AG04450 (cell line): Measurements from ENCODE around the gene SV2C. TPM values are rescaled to one million over a fixed set of nuclear protein-coding genes. Genes with fewer than 3 reads are reported as not detected.

Experiments used
- CTCF ChIA-PET: fragments of 300-600, 350-600 bp; formaldehyde crosslinking; extraction: SDS; loops from one replicate; lab custom pipeline; 2022; ENCODE audit warnings: antibody characterized with exemption, inconsistent platforms; lab: Charles Lee
- POLR2A ChIA-PET: fragments of 350-600 bp; formaldehyde crosslinking; extraction: SDS; loops from one replicate; lab custom pipeline; 2021; ENCODE audit warnings: antibody characterized with exemption, inconsistent platforms; lab: Yijun Ruan, JAX
- DNase-seq: peaks from one replicate; pipeline ENCODE4 v3.0.0-alpha.2; 2011; ENCODE audit warnings: low read depth, low spot score
- H3K27ac ChIP-seq: one replicate; pipeline ENCODE4 v1.5.1; 2012; ENCODE audit warnings: low read depth, low read length, control low read depth
- H3K27me3 ChIP-seq: one replicate; pipeline ENCODE4 v1.6.0; 2012; ENCODE audit warnings: low read length; ENCODE audit not compliant: control insufficient read depth, insufficient read depth
- H3K4me3 ChIP-seq: 2 replicates; pipeline ENCODE4 v1.5.1; 2011; ENCODE audit warnings: mild to moderate bottlenecking, low read depth, low read length, control low read depth
- H3K9me3 ChIP-seq: 2 replicates; pipeline ENCODE4 v1.5.1; 2012; ENCODE audit warnings: low read length; ENCODE audit not compliant: control insufficient read depth, insufficient read depth
- CTCF ChIP-seq: IDR thresholded peaks from 2 replicates; pipeline ENCODE4 v1.5.1; 2011; ENCODE audit warnings: low read depth, low read length, control low read depth, inconsistent platforms
- polyA plus RNA-seq: library from polyadenylated mRNA; depleted of rRNA; stranded (reverse); fragments of >200 nt; gene quantifications from 2 replicates; pipeline ENCODE4 v1.2.3, GENCODE V29; 2011

SV2C gene
- polyA plus RNA-seq, 1 experiment = not detected

GRCh38 chr5:76303921-76304320 is 220.7 kb downstream of the SV2C start:
- ChIA-PET POLR2A (no interaction called here), CTCF (no interaction called here)
- no peak overlapping the region for H3K4me3 ChIP-seq
- no peaks in the 10 kb centered on the region for H3K9me3 ChIP-seq
- H3K27ac ChIP-seq = no peak overlapping the region
- DNase-seq = no peak
- no peaks in the 10 kb centered on the region for H3K27me3 ChIP-seq
- TF ChIP-seq CTCF = no peak

- H3K27me3 ChIP-seq = no peaks in the 10 kb centered on the region
- no peak for DNase-seq
- no peak overlapping the region for H3K27ac ChIP-seq
- TF ChIP-seq CTCF = no peak
- ChIA-PET CTCF (no interaction called here), POLR2A (no interaction called here)
- H3K9me3 ChIP-seq = no peaks in the 10 kb centered on the region
- no peak overlapping the region for H3K4me3 ChIP-seq
Measured at GRCh38 chr5:76305269-76305668, 222.1 kb downstream of the SV2C start.

- no peaks in the 10 kb centered on the region for H3K9me3 ChIP-seq
- TF ChIP-seq CTCF = no peak
- no peak overlapping the region for H3K27ac ChIP-seq
- no peak overlapping the region for H3K4me3 ChIP-seq
- no peak for DNase-seq
- no peaks in the 10 kb centered on the region for H3K27me3 ChIP-seq
- POLR2A ChIA-PET = no interaction called here
- CTCF ChIA-PET = no interaction called here
Measured at GRCh38 chr5:76305775-76306174, 222.6 kb downstream of the SV2C start.

GRCh38 chr5:76310208-76310607 is 227.0 kb downstream of the SV2C start:
- ChIA-PET POLR2A (no interaction called here), CTCF (interaction anchor here (1.0 kb wide), 1 partner anchor 320 kb away, joined by 4 read pairs; no protein-coding TSS in a partner anchor)
- Histone ChIP-seq H3K27me3 (no peaks in the 10 kb centered on the region), H3K9me3 (no peaks in the 10 kb centered on the region), H3K27ac (no peak overlapping the region), H3K4me3 (no peak overlapping the region)
- no peak for DNase-seq
- TF ChIP-seq CTCF = no peak

GRCh38 chr5:76312783-76313182 is 229.6 kb downstream of the SV2C start:
- H3K27me3 ChIP-seq = no peaks in the 10 kb centered on the region
- no peak overlapping the region for H3K27ac ChIP-seq
- no peaks in the 10 kb centered on the region for H3K9me3 ChIP-seq
- no peak for DNase-seq
- TF ChIP-seq CTCF = no peak
- CTCF ChIA-PET = no interaction called here
- POLR2A ChIA-PET = no interaction called here
- no peak overlapping the region for H3K4me3 ChIP-seq
